ENCODE measurements around the gene FOXL1.

DNA sequence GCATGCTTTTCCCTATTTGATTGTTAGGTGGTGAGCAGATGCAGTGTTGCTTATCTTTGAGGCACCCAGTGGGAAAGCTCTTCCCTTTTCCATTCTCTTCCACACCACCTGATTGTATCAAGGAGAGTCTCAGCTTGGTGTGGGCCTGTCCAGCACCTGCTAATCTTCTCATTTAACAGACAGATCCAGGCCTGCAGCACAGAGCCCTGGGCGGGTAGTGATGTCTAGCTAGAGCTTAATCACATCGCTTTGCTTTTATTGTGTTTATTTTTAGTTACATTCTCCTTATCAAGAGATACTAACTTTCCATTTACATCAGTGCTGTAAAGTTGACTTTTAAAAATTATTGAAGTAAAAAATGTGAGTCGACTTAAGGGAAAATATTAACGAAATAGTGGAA, 24.2 kb downstream of the FOXL1 start:
- TF ChIP-seq POLR2A (IDR thresholded peaks at IDR 0.05) (no peak), EP300 (IDR thresholded peaks at IDR 0.05) (no peak), CTCF (IDR thresholded peaks at IDR 0.05) (no peak)

Data from ovary (tissue), 3 donors.